Measurements from ENCODE around the gene GNA14. TPM values are rescaled to one million over a fixed set of nuclear protein-coding genes. Genes with fewer than 3 reads are reported as not detected.

The GNA14 gene
- total RNA-seq, 1 experiment from 2014 or later, result not detected

DNA sequence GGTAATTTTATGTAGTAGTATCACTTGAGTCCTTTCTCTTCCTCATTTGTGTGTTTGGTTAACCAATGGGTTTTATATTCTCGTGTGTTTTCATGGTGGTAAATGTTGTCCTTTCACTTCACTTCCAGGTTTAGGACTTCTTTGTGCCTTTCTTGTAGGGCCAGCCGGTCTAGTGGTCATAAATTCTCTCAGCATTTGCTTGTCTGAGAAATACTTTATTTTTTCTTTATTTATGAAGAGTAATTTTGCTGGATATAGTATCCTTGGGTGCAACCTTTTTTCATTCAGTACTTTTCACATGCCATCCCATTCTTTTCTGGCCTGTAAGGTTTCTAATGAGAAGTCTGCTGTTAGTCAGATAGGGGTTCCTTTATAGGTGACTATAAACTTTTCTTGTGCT, 107.1 kb downstream of the GNA14 start:
- DNase-seq (ENCODE audit: unreplicated experiment), result no peak
- H3K36me3 Mint-ChIP-seq (ENCODE audit: insufficient read depth, unreplicated experiment), result no peaks in the 10 kb centered on the region
- peaks cover 12% of the 10 kb centered on the region for H3K9me3 Mint-ChIP-seq (ENCODE audit: unreplicated experiment)
- no peaks in the 10 kb centered on the region for H3K4me1 Mint-ChIP-seq (ENCODE audit: insufficient read depth, unreplicated experiment)
- no peak overlapping the region for H3K27ac Mint-ChIP-seq (ENCODE audit: low read depth, unreplicated experiment)
- CTCF ChIA-PET, result no interaction called here
- intact Hi-C loops (cut with micrococcal nuclease), result no loop called here
- POLR2A ChIA-PET, result no interaction called here
- no peak overlapping the region for H3K4me3 Mint-ChIP-seq (ENCODE audit: unreplicated experiment)
- TF ChIP-seq CTCF (IDR thresholded peaks at IDR 0.05; ENCODE audit: unreplicated experiment), result no peak
- peaks cover 47% of the 10 kb centered on the region for H3K27me3 Mint-ChIP-seq (ENCODE audit: insufficient read depth, unreplicated experiment)
- no TSS peak for BruUV-seq (replicated peaks)

- ChIA-PET CTCF (interaction anchor here (0.5 kb wide), 1 partner anchor 12 kb away, joined by 3 read pairs; no protein-coding TSS in a partner anchor), POLR2A (no interaction called here)
- DNase-seq (ENCODE audit: unreplicated experiment), result no peak
- intact Hi-C loops (cut with micrococcal nuclease), result no loop called here
- BruUV-seq (replicated peaks), result no TSS peak
- H3K9me3 Mint-ChIP-seq (ENCODE audit: unreplicated experiment), result no peaks in the 10 kb centered on the region
- no peak overlapping the region for H3K4me3 Mint-ChIP-seq (ENCODE audit: unreplicated experiment)
- H3K4me1 Mint-ChIP-seq (ENCODE audit: insufficient read depth, unreplicated experiment), result no peaks in the 10 kb centered on the region
- H3K36me3 Mint-ChIP-seq (ENCODE audit: insufficient read depth, unreplicated experiment), result no peaks in the 10 kb centered on the region
- TF ChIP-seq CTCF (IDR thresholded peaks at IDR 0.05; ENCODE audit: unreplicated experiment), result no peak
- no peak overlapping the region for H3K27ac Mint-ChIP-seq (ENCODE audit: low read depth, unreplicated experiment)
- peaks cover 40% of the 10 kb centered on the region for H3K27me3 Mint-ChIP-seq (ENCODE audit: insufficient read depth, unreplicated experiment)
Measured at GRCh38 chr9:77534376-77535057, 113.6 kb downstream of the GNA14 start.

GRCh38 chr9:77533671-77534070, 114.5 kb downstream of the GNA14 start:
- DNase-seq (ENCODE audit: unreplicated experiment), result no peak
- BruUV-seq (replicated peaks), result no TSS peak
- no peaks in the 10 kb centered on the region for H3K4me1 Mint-ChIP-seq (ENCODE audit: insufficient read depth, unreplicated experiment)
- H3K4me3 Mint-ChIP-seq (ENCODE audit: unreplicated experiment), result no peak overlapping the region
- TF ChIP-seq CTCF (IDR thresholded peaks at IDR 0.05; ENCODE audit: unreplicated experiment), result no peak
- H3K27me3 Mint-ChIP-seq (ENCODE audit: insufficient read depth, unreplicated experiment), result peaks cover 40% of the 10 kb centered on the region
- POLR2A ChIA-PET, result interaction anchor here (0.6 kb wide), 1 partner anchor 244 kb away, joined by 4 read pairs; no protein-coding TSS in a partner anchor
- H3K9me3 Mint-ChIP-seq (ENCODE audit: unreplicated experiment), result no peaks in the 10 kb centered on the region
- no peaks in the 10 kb centered on the region for H3K36me3 Mint-ChIP-seq (ENCODE audit: insufficient read depth, unreplicated experiment)
- CTCF ChIA-PET, result interaction anchor here (1.0 kb wide), 1 partner anchor 76 kb away, joined by 3 read pairs; no protein-coding TSS in a partner anchor
- intact Hi-C loops (cut with micrococcal nuclease), result no loop called here
- no peak overlapping the region for H3K27ac Mint-ChIP-seq (ENCODE audit: low read depth, unreplicated experiment)

GRCh38 chr9:77532607-77533006, 115.5 kb downstream of the GNA14 start:
- POLR2A ChIA-PET, result interaction anchor here (0.6 kb wide), 1 partner anchor 79 kb away, joined by 3 read pairs; no protein-coding TSS in a partner anchor
- no peaks in the 10 kb centered on the region for H3K4me1 Mint-ChIP-seq (ENCODE audit: insufficient read depth, unreplicated experiment)
- H3K36me3 Mint-ChIP-seq (ENCODE audit: insufficient read depth, unreplicated experiment), result no peaks in the 10 kb centered on the region
- H3K4me3 Mint-ChIP-seq (ENCODE audit: unreplicated experiment), result no peak overlapping the region
- H3K9me3 Mint-ChIP-seq (ENCODE audit: unreplicated experiment), result no peaks in the 10 kb centered on the region
- intact Hi-C loops (cut with micrococcal nuclease), result no loop called here
- CTCF ChIA-PET, result interaction anchor here (0.5 to 1.0 kb wide), 2 partner anchors 71 to 374 kb away, joined by 4 to 5 read pairs; no protein-coding TSS in a partner anchor
- H3K27me3 Mint-ChIP-seq (ENCODE audit: insufficient read depth, unreplicated experiment), result peaks cover 31% of the 10 kb centered on the region
- no peak for TF ChIP-seq CTCF (IDR thresholded peaks at IDR 0.05; ENCODE audit: unreplicated experiment)
- no TSS peak for BruUV-seq (replicated peaks)
- DNase-seq (ENCODE audit: unreplicated experiment), result no peak
- no peak overlapping the region for H3K27ac Mint-ChIP-seq (ENCODE audit: low read depth, unreplicated experiment)

Data from MCF 10A (cell line).